Loucy (cell line): ENCODE results near the gene AFF2.

Experiments
- H2AFZ ChIP-seq: fragments of 200-600 bp; sonication (generic); 2 replicates; pipeline ENCODE4 v1.6.0; 2016; ENCODE audit warnings: antibody characterized with exemption, mild to moderate bottlenecking, low read length, moderate library complexity
- H3F3A ChIP-seq: fragments of 200-600 bp; 2 replicates; pipeline ENCODE4 v1.6.0; 2016; ENCODE audit warnings: antibody characterized with exemption, low read depth, mild to moderate bottlenecking
- H3K27me3 ChIP-seq: fragments of 200-600 bp; sonication (generic); 2 replicates; pipeline ENCODE4 v1.6.1; 2014; ENCODE audit warnings: low read length, mild to moderate bottlenecking; ENCODE audit not compliant: insufficient read depth, poor library complexity, severe bottlenecking
- H3K36me3 ChIP-seq: fragments of 200-600 bp; sonication (generic); 2 replicates; pipeline ENCODE4 v1.6.1; 2016; ENCODE audit warnings: low read length; ENCODE audit not compliant: insufficient read depth
- H3K4me1 ChIP-seq: fragments of 200-600 bp; sonication (generic); 2 replicates; pipeline ENCODE4 v1.5.1; 2014; ENCODE audit warnings: low read length, mild to moderate bottlenecking; ENCODE audit not compliant: insufficient read depth, poor library complexity, severe bottlenecking
- H3K4me2 ChIP-seq: fragments of 200-600 bp; sonication (generic); 2 replicates; pipeline ENCODE4 v1.6.0; 2014; ENCODE audit warnings: antibody characterized with exemption, low read length, low read depth, mild to moderate bottlenecking; ENCODE audit not compliant: poor library complexity, severe bottlenecking
- H3K4me3 ChIP-seq: fragments of 200-600 bp; sonication (generic); 2 replicates; pipeline ENCODE4 v1.5.1; 2014; ENCODE audit warnings: low read length, mild to moderate bottlenecking, mixed read lengths; ENCODE audit not compliant: poor library complexity, severe bottlenecking
- H3K79me2 ChIP-seq: fragments of 200-600 bp; sonication (generic); 2 replicates; pipeline ENCODE4 v1.6.1; 2014; ENCODE audit warnings: low read length; ENCODE audit not compliant: insufficient read depth
- H3K9ac ChIP-seq: fragments of 200-600 bp; sonication (generic); 2 replicates; pipeline ENCODE4 v1.6.0; 2014; ENCODE audit warnings: mild to moderate bottlenecking, low read depth, low read length, moderate library complexity; ENCODE audit not compliant: poor library complexity, severe bottlenecking
- H3K9me2 ChIP-seq: fragments of 200-600 bp; sonication (generic); replicated peaks from 2 replicates; pipeline ENCODE4 v1.6.1; 2016; ENCODE audit warnings: low read depth, low read length, mixed read lengths
- H3K9me3 ChIP-seq: fragments of 200-600 bp; sonication (generic); 2 replicates; pipeline ENCODE4 v1.6.1; 2014; ENCODE audit warnings: mild to moderate bottlenecking, antibody characterized with exemption, low read length, low read depth; ENCODE audit not compliant: insufficient read depth
- H4K20me1 ChIP-seq: fragments of 200-600 bp; sonication (generic); 2 replicates; pipeline ENCODE4 v1.6.0; 2014; ENCODE audit warnings: antibody characterized with exemption, low read length, mild to moderate bottlenecking; ENCODE audit not compliant: insufficient read depth, poor library complexity, severe bottlenecking
- CTCF ChIP-seq: fragments of 200-600 bp; sonication (generic); conservative IDR thresholded peaks from 2 replicates; pipeline ENCODE4 v1.5.1; 2014; ENCODE audit warnings: mild to moderate bottlenecking, antibody characterized with exemption, low read length
- EZH2phosphoT487 ChIP-seq: fragments of 200-600 bp; IDR thresholded peaks from 2 replicates; pipeline ENCODE4 v1.6.1; 2018; ENCODE audit warnings: antibody characterized with exemption, mild to moderate bottlenecking, moderate library complexity, borderline replicate concordance

Gene AFF2

GRCh38 chrX:148612431-148612830 is 112.0 kb downstream of the AFF2 start:
- Histone ChIP-seq H3K27me3 (no peaks in the 10 kb centered on the region), H3K4me2 (no peak overlapping the region), H3K9me2 (no peaks in the 10 kb centered on the region), H3K9ac (no peak overlapping the region), H3K9me3 (no peaks in the 10 kb centered on the region), H3K4me1 (peaks cover 12% of the 10 kb centered on the region), H3K4me3 (no peak overlapping the region), H2AFZ (no peak overlapping the region), H3K79me2 (peaks cover 69% of the 10 kb centered on the region), H4K20me1 (peaks cover 6% of the 10 kb centered on the region), H3K36me3 (no peaks in the 10 kb centered on the region), H3F3A (no peaks in the 10 kb centered on the region)
- TF ChIP-seq EZH2phosphoT487 (no peak), CTCF (no peak)

- TF ChIP-seq CTCF (no peak), EZH2phosphoT487 (no peak)
- H3K4me3 ChIP-seq: no peak overlapping the region
- no peaks in the 10 kb centered on the region for H3K9me2 ChIP-seq
- H3K9me3 ChIP-seq: no peaks in the 10 kb centered on the region
- H3K27me3 ChIP-seq: no peaks in the 10 kb centered on the region
- H3K4me2 ChIP-seq: no peak overlapping the region
- peaks cover 12% of the 10 kb centered on the region for H3K4me1 ChIP-seq
- H3K36me3 ChIP-seq: no peaks in the 10 kb centered on the region
- peaks cover 6% of the 10 kb centered on the region for H4K20me1 ChIP-seq
- H3F3A ChIP-seq: no peaks in the 10 kb centered on the region
- no peak overlapping the region for H2AFZ ChIP-seq
- peaks cover 72% of the 10 kb centered on the region for H3K79me2 ChIP-seq
- no peak overlapping the region for H3K9ac ChIP-seq
Measured at GRCh38 chrX:148613636-148614035, 113.2 kb downstream of the AFF2 start.

GRCh38 chrX:148615491-148615890 is 115.1 kb downstream of the AFF2 start:
- H3K4me1 ChIP-seq: peaks cover 17% of the 10 kb centered on the region
- peaks cover 71% of the 10 kb centered on the region for H3K79me2 ChIP-seq
- H3K4me2 ChIP-seq: no peak overlapping the region
- H3K4me3 ChIP-seq: no peak overlapping the region
- no peaks in the 10 kb centered on the region for H3K27me3 ChIP-seq
- peaks cover 16% of the 10 kb centered on the region for H4K20me1 ChIP-seq
- no peaks in the 10 kb centered on the region for H3K9me2 ChIP-seq
- TF ChIP-seq CTCF (no peak), EZH2phosphoT487 (no peak)
- no peaks in the 10 kb centered on the region for H3K36me3 ChIP-seq
- no peaks in the 10 kb centered on the region for H3F3A ChIP-seq
- H2AFZ ChIP-seq: no peak overlapping the region
- no peaks in the 10 kb centered on the region for H3K9me3 ChIP-seq
- no peak overlapping the region for H3K9ac ChIP-seq
